ENCODE data around the gene IFT81.

DNA sequence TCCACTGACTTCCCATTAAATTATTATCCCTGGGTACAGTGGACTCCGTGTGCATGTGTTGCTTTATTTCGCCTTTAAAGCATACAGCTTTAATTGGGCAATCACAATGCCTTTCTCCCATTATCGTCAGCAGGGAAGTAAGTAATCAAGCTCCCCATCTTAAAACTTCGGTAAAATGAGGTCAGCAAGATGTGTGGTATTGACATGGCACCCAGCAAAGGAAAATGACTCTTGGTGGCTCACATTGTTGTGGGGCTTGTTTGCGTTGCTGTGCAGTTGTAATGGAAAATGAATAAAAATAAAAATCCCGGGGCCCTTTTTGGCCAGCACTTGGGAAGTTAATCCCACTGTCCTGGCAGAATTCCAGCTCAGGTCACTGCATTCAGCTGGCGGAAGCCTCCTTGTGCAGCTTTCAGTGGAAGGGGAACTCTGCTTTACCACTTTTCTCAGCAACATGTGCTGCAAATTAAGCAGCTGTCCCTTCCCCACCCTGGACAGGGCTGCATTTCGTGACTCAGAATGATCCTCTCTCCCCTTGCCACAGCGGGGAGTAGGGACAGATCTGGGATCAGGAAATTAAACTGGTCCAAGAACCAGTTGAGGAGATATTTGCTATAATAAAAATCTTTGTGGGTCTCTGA lies 142.9 kb downstream of the IFT81 start:
- TF ChIP-seq, protein P1, sequence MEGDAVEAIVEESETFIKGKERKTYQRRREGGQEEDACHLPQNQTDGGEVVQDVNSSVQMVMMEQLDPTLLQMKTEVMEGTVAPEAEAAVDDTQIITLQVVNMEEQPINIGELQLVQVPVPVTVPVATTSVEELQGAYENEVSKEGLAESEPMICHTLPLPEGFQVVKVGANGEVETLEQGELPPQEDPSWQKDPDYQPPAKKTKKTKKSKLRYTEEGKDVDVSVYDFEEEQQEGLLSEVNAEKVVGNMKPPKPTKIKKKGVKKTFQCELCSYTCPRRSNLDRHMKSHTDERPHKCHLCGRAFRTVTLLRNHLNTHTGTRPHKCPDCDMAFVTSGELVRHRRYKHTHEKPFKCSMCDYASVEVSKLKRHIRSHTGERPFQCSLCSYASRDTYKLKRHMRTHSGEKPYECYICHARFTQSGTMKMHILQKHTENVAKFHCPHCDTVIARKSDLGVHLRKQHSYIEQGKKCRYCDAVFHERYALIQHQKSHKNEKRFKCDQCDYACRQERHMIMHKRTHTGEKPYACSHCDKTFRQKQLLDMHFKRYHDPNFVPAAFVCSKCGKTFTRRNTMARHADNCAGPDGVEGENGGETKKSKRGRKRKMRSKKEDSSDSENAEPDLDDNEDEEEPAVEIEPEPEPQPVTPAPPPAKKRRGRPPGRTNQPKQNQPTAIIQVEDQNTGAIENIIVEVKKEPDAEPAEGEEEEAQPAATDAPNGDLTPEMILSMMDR (IDR thresholded peaks at IDR 0.05; ENCODE audit: extremely low read depth in 1 of 2, insufficient read depth in 1 of 2, low read depth in 1 of 2, low read length in 2 of 2): no peak
- TF ChIP-seq POLR2AphosphoS5 (IDR thresholded peaks at IDR 0.05; ENCODE audit: insufficient read depth, low read depth, low read length) (no peak), POLR2A (IDR thresholded peaks at IDR 0.05; ENCODE audit: low read depth, low read length) (no peak)
- TF ChIP-seq, protein P2, sequence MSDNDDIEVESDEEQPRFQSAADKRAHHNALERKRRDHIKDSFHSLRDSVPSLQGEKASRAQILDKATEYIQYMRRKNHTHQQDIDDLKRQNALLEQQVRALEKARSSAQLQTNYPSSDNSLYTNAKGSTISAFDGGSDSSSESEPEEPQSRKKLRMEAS (IDR thresholded peaks at IDR 0.05; ENCODE audit: insufficient read depth, insufficient read length): no peak

Measured in endothelial cell of umbilical vein (primary cell).